HEK293T (cell line): ENCODE measurements around the gene MGLL.

Experiments
- CTCF ChIA-PET: fragments of 350-600 bp; formaldehyde crosslinking; extraction: SDS; loops from one replicate; lab custom pipeline; 2021; ENCODE audit warnings: antibody characterized with exemption, inconsistent platforms; lab: Yijun Ruan, JAX
- POLR2A ChIA-PET: fragments of 350-600 bp; formaldehyde crosslinking; extraction: SDS; loops from one replicate; lab custom pipeline; 2020; ENCODE audit warnings: antibody characterized with exemption, inconsistent platforms; lab: Yijun Ruan, JAX
- DNase-seq: peaks from one replicate; pipeline ENCODE4 v3.0.0; 2012; ENCODE audit warnings: mixed read lengths; ENCODE audit errors: extremely low spot score
- ARNT ChIP-seq: fragments of 450-650 bp; IDR thresholded peaks from 2 replicates; pipeline ENCODE4 v1.6.1; 2017; ENCODE audit warnings: mild to moderate bottlenecking
- BHLHE40 ChIP-seq: fragments of 450-650 bp; IDR thresholded peaks from 2 replicates; pipeline ENCODE4 v1.6.1; 2016; ENCODE audit warnings: mild to moderate bottlenecking, moderate library complexity, borderline replicate concordance
- CTBP1 ChIP-seq: fragments of 450-650 bp; IDR thresholded peaks from 2 replicates; pipeline ENCODE4 v1.6.1; 2016; ENCODE audit warnings: borderline replicate concordance
- ELF4 ChIP-seq: fragments of 450-650 bp; IDR thresholded peaks from 2 replicates; pipeline ENCODE4 v1.6.1; 2017; ENCODE audit warnings: antibody characterized with exemption
- FOXA1 ChIP-seq: fragments of 450-650 bp; IDR thresholded peaks from 2 replicates; pipeline ENCODE4 v1.6.1; 2016; ENCODE audit warnings: mild to moderate bottlenecking
- FOXK2 ChIP-seq: fragments of 450-650 bp; IDR thresholded peaks from 2 replicates; pipeline ENCODE4 v1.6.1; 2016; ENCODE audit warnings: mild to moderate bottlenecking
- FOXM1 ChIP-seq: fragments of 450-650 bp; IDR thresholded peaks from 2 replicates; pipeline ENCODE4 v1.6.1; 2017; ENCODE audit warnings: mild to moderate bottlenecking, borderline replicate concordance
- HDGF ChIP-seq: fragments of 450-650 bp; IDR thresholded peaks from 2 replicates; pipeline ENCODE4 v1.6.1; 2017; ENCODE audit warnings: antibody characterized with exemption, borderline replicate concordance
- L3MBTL2 ChIP-seq: fragments of 450-650 bp; conservative IDR thresholded peaks from 2 replicates; pipeline ENCODE4 v1.6.1; 2016; ENCODE audit warnings: mild to moderate bottlenecking
- LEF1 ChIP-seq: fragments of 450-650 bp; IDR thresholded peaks from 2 replicates; pipeline ENCODE4 v1.6.1; 2017; ENCODE audit warnings: mild to moderate bottlenecking, borderline replicate concordance
- NFRKB ChIP-seq: fragments of 450-650 bp; IDR thresholded peaks from 2 replicates; pipeline ENCODE4 v1.6.1; 2016; ENCODE audit warnings: mild to moderate bottlenecking, moderate library complexity
- PKNOX1 ChIP-seq: fragments of 450-650 bp; IDR thresholded peaks from 2 replicates; pipeline ENCODE4 v1.6.1; 2016
- SP1 ChIP-seq: fragments of 450-650 bp; IDR thresholded peaks from 2 replicates; pipeline ENCODE4 v1.6.1; 2017
- SUZ12 ChIP-seq: fragments of 450-650 bp; IDR thresholded peaks from 2 replicates; pipeline ENCODE4 v1.6.1; 2016; ENCODE audit warnings: mild to moderate bottlenecking
- TARDBP ChIP-seq: fragments of 450-650 bp; IDR thresholded peaks from 2 replicates; pipeline ENCODE4 v1.6.1; 2016
- ZNF384 ChIP-seq: fragments of 450-650 bp; IDR thresholded peaks from 2 replicates; pipeline ENCODE4 v1.6.1; 2016

MGLL gene

DNA sequence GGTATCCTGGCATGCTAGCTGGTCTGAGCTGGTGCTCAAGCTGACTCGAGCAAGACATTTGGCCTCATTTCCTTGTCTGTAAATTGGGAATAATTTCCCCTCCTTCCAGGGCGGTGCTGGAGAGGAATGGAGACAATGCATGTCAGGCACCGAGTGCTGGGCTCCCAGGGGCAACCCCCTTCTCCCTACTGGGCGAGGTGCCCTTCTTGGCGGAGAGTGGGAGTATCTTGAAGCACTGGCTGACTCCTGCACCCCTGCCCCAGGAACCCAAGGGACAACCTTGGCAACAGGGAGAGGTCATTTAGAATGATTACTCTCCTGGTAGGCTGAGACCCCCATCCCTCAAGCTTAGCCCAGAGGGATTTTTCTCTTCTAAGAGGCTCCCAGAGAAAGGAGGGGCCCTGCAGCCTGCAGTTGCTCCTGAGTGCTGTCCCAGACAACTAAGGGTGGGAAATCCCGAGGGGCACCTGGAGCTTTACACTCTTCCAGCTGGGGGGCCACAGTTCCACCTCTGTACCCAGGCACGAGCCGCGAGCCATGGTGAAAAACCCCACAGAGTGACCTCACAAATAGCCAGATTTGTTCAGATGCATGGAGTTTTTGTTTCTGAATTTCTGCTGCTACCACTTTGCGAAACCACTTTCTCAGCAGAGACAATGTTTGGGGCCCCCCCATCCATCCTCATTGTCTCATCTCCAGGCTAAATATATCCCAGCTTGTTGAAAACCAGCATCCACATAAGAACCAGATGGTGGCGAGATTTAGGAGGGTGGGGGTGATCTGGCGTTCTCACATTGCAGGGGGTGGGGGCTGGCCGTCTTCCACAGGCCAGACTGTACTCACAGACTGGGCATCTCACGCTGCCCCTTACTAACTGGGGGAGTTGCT lies 104.7 kb downstream of the MGLL start:
- ChIA-PET CTCF (no interaction called here), POLR2A (no interaction called here)
- no peak for TF ChIP-seq L3MBTL2
- TF ChIP-seq PKNOX1: no peak
- no peak for TF ChIP-seq FOXA1
- TF ChIP-seq LEF1: no peak
- no peak for TF ChIP-seq SP1
- no peak for TF ChIP-seq ZNF384
- TF ChIP-seq FOXK2: no peak
- TF ChIP-seq BHLHE40: no peak
- TF ChIP-seq FOXM1: no peak
- no peak for TF ChIP-seq TARDBP
- TF ChIP-seq ELF4: no peak
- no peak for TF ChIP-seq NFRKB
- TF ChIP-seq SUZ12: no peak
- TF ChIP-seq ARNT: no peak
- TF ChIP-seq CTBP1: no peak
- TF ChIP-seq HDGF: no peak
- no peak for DNase-seq

GRCh38 chr3:127716384-127716783 lies 105.9 kb downstream of the MGLL start:
- ChIA-PET CTCF (no interaction called here), POLR2A (no interaction called here)
- no peak for DNase-seq
- TF ChIP-seq ARNT (no peak), LEF1 (no peak), ZNF384 (no peak), FOXK2 (no peak), L3MBTL2 (no peak), FOXM1 (no peak), ELF4 (no peak), SP1 (no peak), NFRKB (no peak), TARDBP (no peak), PKNOX1 (no peak)

- TF ChIP-seq L3MBTL2 (no peak), FOXA1 (no peak), ZNF384 (no peak), FOXK2 (no peak), ELF4 (no peak), PKNOX1 (no peak), HDGF (no peak), FOXM1 (no peak), SUZ12 (no peak)
- no peak for DNase-seq
- ChIA-PET POLR2A (no interaction called here), CTCF (no interaction called here)
These were observed 106.8 kb downstream of the MGLL start for GRCh38 chr3:127715532-127715931.

- TF ChIP-seq TARDBP: no peak
- TF ChIP-seq ZNF384: no peak
- ChIA-PET POLR2A (no interaction called here), CTCF (no interaction called here)
- no peak for DNase-seq
These were observed 107.4 kb downstream of the MGLL start for GRCh38 chr3:127714866-127715265.

- ChIA-PET CTCF (no interaction called here), POLR2A (no interaction called here)
- no peak for DNase-seq
- no peak for TF ChIP-seq NFRKB
- no peak for TF ChIP-seq TARDBP
- TF ChIP-seq FOXA1: no peak
- no peak for TF ChIP-seq ARNT
- TF ChIP-seq SUZ12: no peak
- no peak for TF ChIP-seq CTBP1
- TF ChIP-seq FOXK2: no peak
- no peak for TF ChIP-seq FOXM1
These were observed 108.2 kb downstream of the MGLL start for GRCh38 chr3:127714125-127714571.

DNA sequence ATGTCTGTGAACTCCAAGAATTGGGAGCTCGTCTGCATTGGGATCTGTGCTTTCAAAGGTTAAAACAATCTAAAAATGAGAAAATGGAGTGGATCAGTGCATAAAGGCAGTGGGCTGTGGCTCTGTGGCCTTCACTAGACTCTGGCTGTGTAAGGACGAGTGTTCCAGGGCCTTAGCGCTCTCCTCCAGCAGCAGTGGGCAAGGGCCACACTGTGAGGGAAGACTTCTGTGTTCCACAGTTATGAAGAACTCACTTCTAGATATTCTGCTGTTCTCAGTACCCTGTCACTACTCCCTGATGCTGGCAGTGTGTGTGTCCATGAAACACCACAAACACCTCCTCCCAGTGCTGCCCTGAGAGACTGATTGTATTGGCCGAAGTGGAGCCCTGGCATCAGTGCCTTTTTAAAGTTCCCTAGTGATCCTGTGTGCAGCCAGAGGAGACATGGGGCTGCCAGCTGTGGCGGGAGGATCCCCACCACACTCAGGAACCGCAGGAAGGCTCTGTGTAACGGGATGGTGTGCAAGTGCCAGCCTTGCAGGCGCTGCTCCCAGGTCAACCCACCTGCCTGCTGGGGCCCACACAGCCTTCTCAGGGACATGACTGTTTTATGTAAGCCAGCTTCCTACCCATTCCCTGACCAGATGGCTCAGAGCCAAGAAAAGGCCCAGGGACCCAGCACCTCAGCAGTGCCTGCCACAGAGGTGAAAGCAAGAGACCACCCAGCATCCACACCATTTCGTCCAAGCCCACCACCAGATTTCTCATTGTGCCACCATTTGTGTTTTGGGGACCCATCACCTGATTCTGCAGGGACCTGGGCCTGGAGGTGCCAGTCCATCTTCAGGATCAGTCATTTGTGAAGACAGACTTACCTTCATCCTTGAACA lies 109.2 kb downstream of the MGLL start:
- TF ChIP-seq SP1 (no peak), FOXK2 (no peak), FOXM1 (no peak)
- DNase-seq: no peak
- ChIA-PET CTCF (interaction anchor here (0.7 kb wide), 1 partner anchor 213 kb away, joined by 3 read pairs; no protein-coding TSS in a partner anchor), POLR2A (no interaction called here)
